GM21723 (cell line): Measurements from ENCODE around the gene MRAP.
"Not testable (repeated sequence)": the region's sequence is repeated elsewhere in the genome, so short reads cannot be mapped to it uniquely, and the experiment has no call there.

ENCODE experiments used
- ATAC-seq: cut with Tn5 transposase; IDR thresholded peaks from one replicate; pipeline ENCODE4 v1.9.1; 2021; ENCODE audit warnings: mild to moderate bottlenecking, moderate library complexity; ENCODE audit not compliant: unreplicated experiment

Gene MRAP

DNA sequence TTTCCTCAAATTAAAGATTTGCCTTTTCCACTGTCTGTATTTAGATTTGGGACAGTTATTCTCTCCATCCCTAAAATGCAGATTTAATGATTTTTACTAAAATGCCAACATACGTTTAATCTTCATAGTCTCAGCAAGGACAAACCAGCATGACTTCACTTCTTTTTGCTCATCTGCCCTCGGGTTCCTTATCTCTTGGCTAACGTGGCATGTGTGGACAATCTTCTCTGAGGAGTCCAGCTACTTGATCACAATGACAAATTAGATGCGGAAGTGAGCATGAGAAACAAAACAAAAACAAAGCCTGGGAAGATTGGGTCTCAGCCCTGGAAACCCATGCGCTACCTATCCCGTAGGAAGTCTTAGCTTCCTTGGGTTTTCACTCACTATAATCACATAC, 1.0 kb downstream of the MRAP start:
- no peak for ATAC-seq

- no peak for ATAC-seq
Observed at GRCh38 chr21:32300117-32300681, 1.5 kb downstream of the MRAP start.

DNA sequence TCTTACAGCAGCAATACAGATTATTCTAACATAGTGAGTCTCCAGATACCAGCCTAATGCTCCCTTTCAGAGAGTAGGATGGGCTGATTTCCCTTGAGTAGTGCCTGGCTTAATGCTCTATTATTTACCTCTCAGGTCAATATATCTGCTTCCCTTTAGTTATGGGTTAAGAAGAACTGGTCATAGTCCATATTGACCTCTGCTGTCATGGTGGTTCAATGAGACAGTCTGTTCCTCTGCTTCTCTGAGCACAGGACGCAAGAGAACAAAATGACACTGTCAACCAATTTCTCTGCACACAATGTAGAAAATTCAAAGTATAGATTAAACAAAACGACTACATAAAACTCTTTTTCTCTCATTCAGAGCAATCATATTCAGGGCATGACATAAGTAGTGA, 2.9 kb downstream of the MRAP start:
- no peak for ATAC-seq

DNA sequence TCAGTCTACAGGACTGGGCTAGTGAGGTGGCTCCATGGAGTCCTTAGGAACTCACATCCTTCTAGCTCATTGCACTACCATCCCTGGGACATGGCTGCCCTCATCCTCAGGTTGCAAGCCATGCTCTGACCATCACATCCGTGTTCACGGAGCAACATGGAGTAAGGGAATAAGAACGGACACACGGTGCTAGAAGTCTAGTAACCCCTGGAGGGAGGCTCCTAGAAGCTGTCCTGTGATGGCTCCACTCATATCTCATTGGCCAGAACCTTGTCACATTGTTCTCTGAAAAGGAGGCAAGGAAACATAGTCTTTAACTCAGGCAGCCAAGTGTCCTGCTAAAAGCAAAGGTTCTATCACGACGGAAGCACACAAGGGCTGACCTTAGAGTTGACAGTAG, 3.9 kb downstream of the MRAP start:
- no peak for ATAC-seq

GRCh38 chr21:32303385-32303784, 4.7 kb downstream of the MRAP start:
- no peak for ATAC-seq

DNA sequence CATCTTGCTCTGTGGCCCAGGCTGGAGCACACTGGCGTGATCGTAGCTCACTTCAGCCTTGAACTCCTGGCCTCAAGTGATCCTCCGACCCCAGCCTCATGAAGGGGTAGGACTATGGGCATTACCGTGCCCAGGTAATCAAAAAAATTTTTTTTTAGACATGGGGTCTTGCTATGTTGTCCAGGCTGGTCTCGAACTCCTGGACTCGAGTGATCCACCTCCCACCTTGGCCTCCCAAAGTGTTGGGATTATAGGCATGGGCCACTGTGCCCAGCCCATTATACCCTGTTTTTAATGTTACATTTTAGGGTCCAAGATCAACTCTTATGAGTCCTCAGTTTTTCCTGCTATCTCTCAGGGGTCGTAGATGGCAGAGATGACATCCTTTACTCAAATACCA, 6.3 kb downstream of the MRAP start:
- ATAC-seq, result no peak

DNA sequence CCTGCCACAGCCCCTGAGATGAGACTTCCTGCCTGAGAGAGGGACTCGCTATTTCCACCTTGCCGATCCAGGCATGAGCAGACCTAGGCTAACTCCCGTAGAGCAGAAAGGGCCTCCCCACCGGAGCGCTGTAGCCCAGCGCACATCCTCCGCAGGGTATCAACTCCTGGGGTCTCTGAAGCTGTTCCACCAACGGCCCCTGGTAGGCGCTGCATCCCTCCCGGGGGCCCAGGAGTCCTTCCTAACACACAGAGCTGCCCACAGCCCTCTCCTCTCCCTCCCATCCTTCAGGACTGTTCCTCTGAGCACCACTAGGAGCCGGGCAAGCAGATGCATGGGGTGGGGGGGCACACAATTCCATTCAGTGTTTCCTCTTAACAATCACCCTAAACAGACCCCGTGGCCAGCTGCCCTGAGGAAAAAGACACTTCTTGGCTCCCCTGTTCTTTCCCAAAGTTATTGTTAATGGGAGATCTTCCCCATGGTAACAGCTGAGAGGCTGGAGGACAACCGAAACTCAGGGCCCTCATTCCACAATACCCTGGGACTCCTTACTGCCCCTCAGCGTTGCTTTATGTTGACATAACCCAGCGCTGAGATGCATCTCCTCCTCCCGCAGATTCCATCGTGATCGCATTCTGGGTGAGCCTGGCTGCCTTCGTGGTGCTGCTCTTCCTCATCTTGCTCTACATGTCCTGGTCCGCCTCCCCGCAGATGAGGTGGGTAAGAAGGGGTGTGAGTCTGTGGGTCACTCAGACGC, 7.5 kb downstream of the MRAP start:
- ATAC-seq, result no peak

GRCh38 chr21:32307706-32308105, 9.1 kb downstream of the MRAP start:
- no peak for ATAC-seq

DNA sequence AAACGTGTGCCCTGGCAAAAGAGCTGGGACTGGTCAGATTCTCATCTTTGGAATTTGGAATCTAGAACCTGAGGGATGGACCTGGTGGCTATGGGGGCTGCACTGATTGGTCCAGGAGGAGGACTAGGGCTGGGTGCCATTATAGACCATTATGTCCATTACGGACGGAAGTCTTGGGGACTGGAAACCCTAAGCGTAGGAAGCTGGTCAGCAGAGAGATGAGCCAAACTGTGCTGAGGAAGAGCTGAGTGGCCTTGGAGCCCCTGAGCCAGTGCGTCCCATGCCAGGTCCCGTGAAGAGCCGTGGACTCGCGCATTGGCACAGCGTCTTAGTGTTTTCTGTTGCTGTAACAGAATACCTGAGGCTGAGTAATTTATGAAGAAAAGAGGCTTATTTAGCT, 10.0 kb downstream of the MRAP start:
- ATAC-seq, result no peak

GRCh38 chr21:32309906-32310460, 11.3 kb downstream of the MRAP start:
- ATAC-seq, result no peak

GRCh38 chr21:32310976-32311375, 12.3 kb downstream of the MRAP start:
- ATAC-seq, result not testable (repeated sequence)

DNA sequence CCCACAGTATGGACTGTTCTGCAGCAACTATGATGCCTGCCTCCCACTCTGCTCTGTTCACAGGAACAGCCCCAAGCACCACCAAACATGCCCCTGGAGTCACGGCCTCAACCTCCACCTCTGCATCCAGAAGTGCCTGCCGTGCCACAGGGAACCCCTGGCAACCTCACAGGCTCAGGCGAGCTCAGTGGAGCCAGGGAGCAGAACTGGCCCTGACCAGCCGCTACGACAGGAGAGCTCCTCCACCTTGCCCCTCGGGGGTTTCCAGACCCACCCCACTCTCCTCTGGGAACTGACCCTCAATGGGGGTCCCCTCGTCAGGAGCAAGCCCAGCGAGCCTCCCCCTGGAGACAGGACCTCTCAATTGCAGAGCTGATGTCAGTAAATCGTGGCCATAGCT, 13.0 kb downstream of the MRAP start:
- ATAC-seq, result no peak

DNA sequence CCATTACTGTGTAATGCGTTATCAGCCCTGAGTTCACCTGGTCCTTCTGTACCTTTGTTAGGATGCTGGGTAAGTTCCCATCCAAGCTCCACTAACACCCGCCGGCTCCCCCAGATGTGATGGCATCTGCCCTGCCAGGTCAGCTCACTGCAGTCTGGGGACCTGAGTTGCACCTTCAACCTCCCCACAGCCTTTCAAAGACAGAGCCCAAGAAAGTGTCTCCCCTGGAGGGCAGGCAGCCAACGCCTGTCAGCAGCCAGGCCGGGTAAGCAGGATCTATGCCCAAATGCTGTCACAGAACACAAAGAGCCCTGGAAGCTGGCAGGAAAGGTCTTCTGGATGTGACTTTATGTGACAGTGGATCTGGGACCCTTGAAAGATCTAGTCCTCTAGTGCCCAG, 13.7 kb downstream of the MRAP start:
- ATAC-seq, result no peak

DNA sequence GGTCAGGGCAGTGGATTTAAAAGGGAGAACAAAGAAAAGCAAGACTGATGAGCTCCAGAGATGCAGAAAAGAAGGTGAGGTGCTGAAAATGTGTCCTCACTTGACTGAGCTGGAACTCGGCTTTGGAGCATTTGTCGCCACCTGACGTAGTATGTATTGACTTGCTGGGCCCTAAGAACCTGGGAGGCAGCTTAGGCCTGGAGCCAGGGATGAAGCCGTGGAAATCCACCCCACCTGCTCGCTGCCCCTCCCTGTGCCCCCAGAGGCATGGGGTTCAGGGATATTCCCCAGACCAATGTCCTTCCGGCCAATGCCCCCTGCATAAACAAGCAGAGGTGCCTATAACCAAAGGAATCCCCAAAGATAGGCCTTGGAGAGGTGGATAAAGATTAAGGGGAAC, 14.3 kb downstream of the MRAP start:
- ATAC-seq, result no peak

GRCh38 chr21:32314806-32315205, 16.2 kb downstream of the MRAP start:
- ATAC-seq, result no peak

- ATAC-seq, result no peak
Observed at GRCh38 chr21:32315511-32316281, 17.0 kb downstream of the MRAP start.

GRCh38 chr21:32316361-32317215, 17.9 kb downstream of the MRAP start:
- no peak for ATAC-seq

DNA sequence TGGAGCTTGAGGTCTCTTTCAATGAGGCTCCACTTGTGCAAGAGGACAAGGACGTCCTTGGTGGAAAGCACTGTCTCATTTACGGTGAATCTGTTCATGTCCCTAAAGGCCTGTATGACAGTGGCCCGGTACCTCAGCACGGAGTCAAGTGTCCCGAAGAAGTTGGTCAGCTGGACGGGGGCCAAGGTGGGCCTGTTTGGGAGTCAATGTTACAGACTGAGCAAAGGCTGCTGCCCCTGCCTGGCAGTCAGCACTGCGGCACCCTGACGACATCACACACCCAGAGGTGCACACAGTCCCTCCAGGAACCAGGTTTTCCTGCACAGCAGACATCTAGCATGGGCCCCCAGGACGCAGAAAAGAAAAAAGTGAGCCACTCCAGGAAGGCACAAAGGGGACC, 19.1 kb downstream of the MRAP start:
- no peak for ATAC-seq

- no peak for ATAC-seq
Observed at GRCh38 chr21:32319012-32319411, 20.4 kb downstream of the MRAP start.

DNA sequence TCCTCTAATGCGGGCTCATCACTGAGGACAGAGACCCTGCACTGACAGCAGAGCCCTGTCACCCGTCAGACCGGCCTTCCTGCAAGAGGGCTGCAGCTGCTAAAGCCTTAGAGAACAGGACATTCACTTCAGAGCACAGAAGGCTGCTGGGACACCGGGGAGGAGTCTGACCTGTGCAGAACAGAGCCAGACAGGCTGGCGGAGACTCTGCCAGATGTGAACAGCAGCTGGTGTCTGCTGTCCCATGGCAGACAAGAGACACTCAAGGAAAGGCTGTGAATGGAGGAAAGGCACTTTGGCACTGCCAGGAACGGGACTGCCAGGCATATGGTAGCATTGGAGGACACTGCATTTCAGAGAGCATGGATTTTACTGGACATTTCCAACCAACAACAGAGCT, 21.4 kb downstream of the MRAP start:
- ATAC-seq, result no peak

- no peak for ATAC-seq
Observed at GRCh38 chr21:32320726-32321125, 22.1 kb downstream of the MRAP start.
